H1 (cell line): ENCODE data around the gene BIVM. TPM values are rescaled to one million over a fixed set of nuclear protein-coding genes. Genes with fewer than 3 reads are reported as not detected.

Experiments
- CTCF ChIA-PET: fragments of 300-600 bp; sonication (Branson Sonifier 250); formaldehyde crosslinking; loops from one replicate; lab custom pipeline; 2021; ENCODE audit not compliant: partially characterized antibody; lab: Charles Lee
- POLR2A ChIA-PET: fragments of 300-600 bp; sonication (Branson Sonifier 250); formaldehyde crosslinking; loops from one replicate; lab custom pipeline; 2021; ENCODE audit warnings: inconsistent platforms; ENCODE audit not compliant: partially characterized antibody; lab: Charles Lee
- DNase-seq, 2 experiments: peaks; one replicate each; pipeline versions ENCODE4 v3.0.0 to v3.0.0-alpha.2; 2010 to 2022; ENCODE audit warnings: low spot score in 2 of 2, low read depth in 1 of 2, mixed read lengths in 1 of 2
- FAIRE-seq: peaks from 2 replicates; lab custom pipeline; 2011; peaks lifted over from hg19 to GRCh38; lab: Jason Lieb, UNC
- H2AFZ ChIP-seq: 2 replicates; pipeline ENCODE4 v1.8.1; 2012; ENCODE audit warnings: low read length, inconsistent platforms
- H2AK5ac ChIP-seq: 2 replicates; pipeline ENCODE4 v1.6.1; 2013; ENCODE audit warnings: low read depth, low read length
- H2BK120ac ChIP-seq: replicated peaks from 2 replicates; pipeline ENCODE3; 2013; ENCODE audit warnings: low read depth, low read length, inconsistent platforms
- H2BK12ac ChIP-seq: 2 replicates; pipeline ENCODE4 v1.6.1; 2013; ENCODE audit warnings: low read depth, low read length
- H2BK15ac ChIP-seq: 2 replicates; pipeline ENCODE4 v1.6.1; 2013; ENCODE audit warnings: low read length
- H2BK20ac ChIP-seq: 2 replicates; pipeline ENCODE4 v1.6.1; 2013; ENCODE audit warnings: low read length
- H2BK5ac ChIP-seq: 2 replicates; pipeline ENCODE4 v1.6.1; 2013; ENCODE audit warnings: low read depth, low read length
- H3K14ac ChIP-seq: 2 replicates; pipeline ENCODE4 v1.6.1; 2013; ENCODE audit warnings: inconsistent platforms; ENCODE audit not compliant: insufficient read length
- H3K18ac ChIP-seq: 2 replicates; pipeline ENCODE4 v1.6.1; 2013; ENCODE audit warnings: low read length; ENCODE audit errors: extremely low read depth
- H3K23ac ChIP-seq: 2 replicates; pipeline ENCODE4 v1.6.1; 2013; ENCODE audit warnings: inconsistent platforms; ENCODE audit not compliant: insufficient read length
- H3K23me2 ChIP-seq: 2 replicates; pipeline ENCODE4 v1.6.1; 2013; ENCODE audit warnings: low read depth, low read length
- H3K27ac ChIP-seq: 2 replicates; pipeline ENCODE4 v1.6.1; 2011; ENCODE audit warnings: low read depth, low read length, inconsistent platforms
- H3K27me3 ChIP-seq, 4 experiments: replicated peaks in 1 of 4; 1 replicate in 1 of 4; 2 replicates in 3 of 4; pipeline versions ENCODE4 v1.6.1 to v1.8.1; 2011 to 2013; ENCODE audit warnings: low read length in 3 of 4, mild to moderate bottlenecking in 3 of 4, inconsistent platforms in 2 of 4, mixed read lengths in 2 of 4, moderate library complexity in 1 of 4; ENCODE audit not compliant: control insufficient read depth in 3 of 4, insufficient read depth in 3 of 4; ENCODE audit errors: extremely low read depth in 1 of 4
- H3K36me3 ChIP-seq, 4 experiments: 2 replicates each; pipeline versions ENCODE4 v1.6.1 to v1.8.1; 2011 to 2013; ENCODE audit warnings: mild to moderate bottlenecking in 4 of 4, low read length in 3 of 4, moderate library complexity in 2 of 4, control low read depth in 1 of 4, inconsistent platforms in 1 of 4; ENCODE audit not compliant: insufficient read depth in 4 of 4, control insufficient read depth in 2 of 4
- H3K4ac ChIP-seq: replicated peaks from 2 replicates; pipeline ENCODE3; 2013; ENCODE audit warnings: low read length, low read depth, mixed read lengths, inconsistent platforms; ENCODE audit not compliant: insufficient read length
- H3K4me1 ChIP-seq, 4 experiments: replicated peaks in 1 of 4; 1 replicate in 1 of 4; 2 replicates in 3 of 4; pipeline versions ENCODE4 v1.6.1 to v1.8.1; 2011 to 2013; ENCODE audit warnings: low read length in 3 of 4, inconsistent platforms in 2 of 4, mixed read lengths in 1 of 4; ENCODE audit not compliant: insufficient read depth in 4 of 4, control insufficient read depth in 3 of 4
- H3K4me2 ChIP-seq, 2 experiments: 2 replicates each; pipeline versions ENCODE4 v1.6.1 to v1.8.1; 2011 to 2013; ENCODE audit warnings: low read depth in 2 of 2, low read length in 2 of 2, control low read depth in 1 of 2, inconsistent platforms in 1 of 2, mild to moderate bottlenecking in 1 of 2; ENCODE audit not compliant: insufficient read depth in 1 of 2
- H3K4me3 ChIP-seq, 4 experiments: fragments of 200-600, 300-600 bp in 1 of 4; sonication (generic), shearing (Covaris generic), sonication (Bioruptor Twin) in 1 of 4; 2 replicates each; pipeline versions ENCODE4 v1.5.1 to v1.8.1; 2011 to 2016; ENCODE audit warnings: low read length in 4 of 4, low read depth in 3 of 4, control low read depth in 2 of 4, inconsistent platforms in 2 of 4, mild to moderate bottlenecking in 2 of 4, mixed read lengths in 1 of 4, moderate library complexity in 1 of 4; ENCODE audit not compliant: insufficient read depth in 2 of 4; ENCODE audit errors: extremely low read depth in 1 of 4
- H3K56ac ChIP-seq: replicated peaks from 2 replicates; pipeline ENCODE3; 2013; ENCODE audit warnings: low read depth, mild to moderate bottlenecking, mixed read lengths, low read length, inconsistent platforms; ENCODE audit not compliant: insufficient read length
- H3K79me1 ChIP-seq: 2 replicates; pipeline ENCODE4 v1.6.1; 2013; ENCODE audit warnings: low read depth, low read length, control low read depth
- H3K79me2 ChIP-seq, 2 experiments: 2 replicates each; pipeline versions ENCODE4 v1.6.1 to v1.8.1; 2012 to 2013; ENCODE audit warnings: low read length in 2 of 2, mild to moderate bottlenecking in 2 of 2, inconsistent platforms in 1 of 2; ENCODE audit not compliant: insufficient read depth in 2 of 2, control insufficient read depth in 1 of 2
- H3K9ac ChIP-seq, 4 experiments: replicated peaks in 1 of 4; 1 replicate in 1 of 4; 2 replicates in 3 of 4; pipeline versions ENCODE4 v1.6.1 to v1.8.1; 2011 to 2013; ENCODE audit warnings: low read depth in 3 of 4, low read length in 3 of 4, control low read depth in 2 of 4, mild to moderate bottlenecking in 2 of 4, moderate library complexity in 2 of 4, inconsistent platforms in 1 of 4; ENCODE audit errors: extremely low read depth in 1 of 4
- H3K9me3 ChIP-seq, 2 experiments: 2 replicates each; pipeline versions ENCODE4 v1.6.1 to v1.8.1; 2012 to 2013; ENCODE audit warnings: mild to moderate bottlenecking in 2 of 2, moderate library complexity in 2 of 2, control low read depth in 1 of 2, inconsistent platforms in 1 of 2, low read depth in 1 of 2, low read length in 1 of 2, mixed read lengths in 1 of 2; ENCODE audit not compliant: insufficient read depth in 2 of 2
- H4K20me1 ChIP-seq, 2 experiments: replicated peaks in 1 of 2; 2 replicates each; pipeline versions ENCODE3 to v1.8.1; 2011 to 2013; ENCODE audit warnings: inconsistent platforms in 2 of 2, low read length in 2 of 2, mild to moderate bottlenecking in 1 of 2; ENCODE audit not compliant: insufficient read depth in 2 of 2, control insufficient read depth in 1 of 2
- H4K5ac ChIP-seq: 2 replicates; pipeline ENCODE4 v1.6.1; 2013; ENCODE audit warnings: low read length, low read depth, mixed read lengths, inconsistent platforms; ENCODE audit not compliant: insufficient read length
- H4K8ac ChIP-seq: 2 replicates; pipeline ENCODE4 v1.8.0; 2013; ENCODE audit warnings: mild to moderate bottlenecking, moderate library complexity, low read length, inconsistent platforms; ENCODE audit not compliant: insufficient read depth; ENCODE audit errors: extremely low read depth
- H4K91ac ChIP-seq: replicated peaks from 2 replicates; pipeline ENCODE3; 2013; ENCODE audit warnings: low read length, mixed read lengths, inconsistent platforms; ENCODE audit not compliant: insufficient read length
- ATF3 ChIP-seq: IDR thresholded peaks from 2 replicates; pipeline ENCODE4 v1.6.1; 2011; ENCODE audit warnings: low read depth, mild to moderate bottlenecking, low read length; ENCODE audit not compliant: insufficient read depth
- BCL11A ChIP-seq, 2 experiments: IDR thresholded peaks; one replicate each; pipeline ENCODE4 v1.6.1; 2011; ENCODE audit warnings: low read depth in 2 of 2, low read length in 2 of 2, mild to moderate bottlenecking in 2 of 2
- BRCA1 ChIP-seq: IDR thresholded peaks from 2 replicates; pipeline ENCODE4 v1.6.1; 2012; ENCODE audit warnings: low read depth, low read length, improper control_type of control experiment
- CBX8 ChIP-seq: fragments of 300-800, 300-1000 bp; sonication (generic); IDR thresholded peaks from 2 replicates; pipeline ENCODE4 v1.7.1; 2016; ENCODE audit warnings: low read depth, low read length, borderline replicate concordance
- CEBPB ChIP-seq: IDR thresholded peaks from 2 replicates; pipeline ENCODE4 v1.6.1; 2012; ENCODE audit warnings: low read depth, low read length
- CREB1 ChIP-seq: IDR thresholded peaks from 2 replicates; pipeline ENCODE4 v1.6.1; 2012; ENCODE audit warnings: inconsistent platforms
- GTF2F1 ChIP-seq: IDR thresholded peaks from 2 replicates; pipeline ENCODE4 v1.6.1; 2012; ENCODE audit warnings: low read depth, low read length, improper control_type of control experiment, borderline replicate concordance
- RBBP5 ChIP-seq: IDR thresholded peaks from 2 replicates; pipeline ENCODE4 v1.7.1; 2012; ENCODE audit warnings: low read depth, mild to moderate bottlenecking, inconsistent platforms, low read length, moderate library complexity, borderline replicate concordance
- SP1 ChIP-seq: IDR thresholded peaks from 2 replicates; pipeline ENCODE4 v1.6.1; 2011; ENCODE audit warnings: low read depth, low read length
- SUZ12 ChIP-seq: fragments of 200-600 bp; sonication (generic); IDR thresholded peaks from 2 replicates; pipeline ENCODE4 v1.6.1; 2012; ENCODE audit warnings: mild to moderate bottlenecking, inconsistent platforms, low read length, moderate library complexity, mixed read lengths
- TAF7 ChIP-seq: optimal IDR thresholded peaks from 2 replicates; pipeline ENCODE3; 2011; ENCODE audit warnings: low read depth, mild to moderate bottlenecking, inconsistent platforms, low read length, moderate library complexity, borderline replicate concordance
- TBP ChIP-seq: IDR thresholded peaks from 2 replicates; pipeline ENCODE4 v1.6.1; 2011; ENCODE audit warnings: low read depth, low read length, improper control_type of control experiment
- WGBS, 2 experiments: shearing (Covaris generic) in 1 of 2; methylation state at CpG; one replicate each; pipeline versions ENCODE4 v1.1.6 to v1.1.7; 2013 to 2015; ENCODE audit warnings: low lambda C conversion rate in 2 of 2, mixed read lengths in 2 of 2, inconsistent platforms in 1 of 2, low coverage in 1 of 2, missing lambda C conversion rate in 1 of 2; ENCODE audit not compliant: insufficient replicate concordance in 2 of 2, insufficient coverage in 1 of 2, insufficient read length in 1 of 2; ENCODE audit errors: extremely low coverage in 1 of 2, missing lambda C conversion rate in 1 of 2; 5-methylcytosine and 5-hydroxymethylcytosine counted together
- polyA plus RNA-seq, 7 experiments: library from polyadenylated mRNA; depleted of rRNA in 3 of 7; stranded (reverse) in 5 of 7; unstranded in 2 of 7; fragments of >200 nt in 5 of 7; fragments of 200-250 nt in 2 of 7; gene quantifications; 1 replicate in 5 of 7; 2 replicates in 1 of 7; 4 replicates in 1 of 7; pipeline versions ENCODE4 v1.2.1 to v1.2.3, GENCODE V29; 2011 to 2013; ENCODE audit warnings: missing spikeins in 2 of 7, mixed read lengths in 2 of 7
- total RNA-seq: library from RNA; stranded (reverse); fragmentation: NEBNext Ultra II Directional; extraction: Animal tissue kit (Norgen Biotek cat#: 25700); gene quantifications from 2 replicates; pipeline ENCODE4 v1.2.1, GENCODE V29; 2021
- TF ChIP-seq, protein P1 (sequence below): IDR thresholded peaks from 2 replicates; pipeline ENCODE4 v1.6.1; 2012; ENCODE audit warnings: low read length, inconsistent platforms

Gene BIVM
- total and polyA plus RNA-seq, 2 of the 8 experiments (the other 6 are each of a cell fraction or from before 2014, with no cell fraction given): 1.8 to 5.5 TPM

DNA sequence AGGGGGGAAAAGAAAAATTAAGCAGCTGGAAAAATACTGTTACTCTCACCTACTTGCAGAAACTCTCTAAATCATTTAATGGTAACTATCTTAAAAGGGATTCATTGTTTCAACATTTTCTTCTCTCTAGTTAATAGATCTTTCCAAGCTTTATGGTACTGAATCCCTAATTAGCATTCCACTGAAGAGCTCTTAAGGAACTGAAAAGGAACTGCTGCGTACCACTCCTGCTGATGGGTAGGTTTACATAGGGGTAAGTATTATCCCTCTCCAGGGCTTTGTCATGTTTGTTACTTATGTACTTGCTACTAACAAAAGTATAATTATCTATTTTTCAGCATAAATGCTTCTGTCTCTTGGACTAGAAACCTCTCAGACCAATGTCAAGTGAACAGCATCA, 37.8 kb upstream of the BIVM start:
- Histone ChIP-seq H2BK5ac (no peak overlapping the region), H2BK15ac (no peak overlapping the region), H4K8ac (no peak overlapping the region), H3K27me3 (no peaks in the 10 kb centered on the region), H3K4ac (no peak overlapping the region), H3K4me1 (no peaks in the 10 kb centered on the region), H3K4me2 (no peak overlapping the region), H3K23ac (no peak overlapping the region), H3K14ac (no peak overlapping the region), H4K5ac (no peak overlapping the region), H3K36me3 (no peaks in the 10 kb centered on the region; a peak in 1 of 8 replicates), H2AFZ (no peak overlapping the region), H3K79me1 (no peaks in the 10 kb centered on the region), H3K9me3 (no peaks in the 10 kb centered on the region), H3K18ac (no peak overlapping the region), H4K20me1 (no peaks in the 10 kb centered on the region), H3K4me3 (no peak overlapping the region), H3K56ac (no peak overlapping the region), H2BK12ac (no peak overlapping the region), H3K23me2 (no peaks in the 10 kb centered on the region), H3K27ac (no peak overlapping the region), H3K9ac (no peak overlapping the region), H2BK20ac (no peak overlapping the region), H2BK120ac (no peak overlapping the region), H3K79me2 (no peaks in the 10 kb centered on the region), H4K91ac (no peak overlapping the region), H2AK5ac (no peak overlapping the region)
- ChIA-PET CTCF (no interaction called here), POLR2A (interaction anchor here (1.0 kb wide), 1 partner anchor 13 kb away, joined by 3 read pairs; the partner anchor contains the start of gene TEX30)
- FAIRE-seq (no peak), DNase-seq (no peak)
- 79% methylated on average over 1 of the region's 1 CpG; no CpG with 5 or more reads in 1 of the 2 experiments for WGBS, 2 experiments
- no peak for TF ChIP-seq CREB1
- TF ChIP-seq TBP: no peak
- TF ChIP-seq GTF2F1: no peak
- TF ChIP-seq CEBPB: no peak
- no peak for TF ChIP-seq RBBP5
- no peak for TF ChIP-seq BCL11A (IDR thresholded peaks at IDR 0.05; ENCODE audit: low read depth in 2 of 2, low read length in 2 of 2)
- TF ChIP-seq BRCA1: no peak
- TF ChIP-seq TAF7: no peak
- TF ChIP-seq, protein P1, sequence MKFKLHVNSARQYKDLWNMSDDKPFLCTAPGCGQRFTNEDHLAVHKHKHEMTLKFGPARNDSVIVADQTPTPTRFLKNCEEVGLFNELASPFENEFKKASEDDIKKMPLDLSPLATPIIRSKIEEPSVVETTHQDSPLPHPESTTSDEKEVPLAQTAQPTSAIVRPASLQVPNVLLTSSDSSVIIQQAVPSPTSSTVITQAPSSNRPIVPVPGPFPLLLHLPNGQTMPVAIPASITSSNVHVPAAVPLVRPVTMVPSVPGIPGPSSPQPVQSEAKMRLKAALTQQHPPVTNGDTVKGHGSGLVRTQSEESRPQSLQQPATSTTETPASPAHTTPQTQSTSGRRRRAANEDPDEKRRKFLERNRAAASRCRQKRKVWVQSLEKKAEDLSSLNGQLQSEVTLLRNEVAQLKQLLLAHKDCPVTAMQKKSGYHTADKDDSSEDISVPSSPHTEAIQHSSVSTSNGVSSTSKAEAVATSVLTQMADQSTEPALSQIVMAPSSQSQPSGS: no peak
- no peak for TF ChIP-seq ATF3
- TF ChIP-seq CBX8: no peak
- TF ChIP-seq SUZ12: no peak
- TF ChIP-seq SP1: no peak
